ENCODE results near the gene PEX5L.
A peak's percentile ranks its signal among the peaks of the same experiment; 100 is the strongest.
"Not testable (repeated sequence)": the region's sequence is repeated elsewhere in the genome, so short reads cannot be mapped to it uniquely, and the experiment has no call there.

Gene PEX5L

GRCh38 chr3:180008318-180008717 lies 28.4 kb downstream of the PEX5L start:
- DNase-seq = not testable (repeated sequence)

GRCh38 chr3:180004542-180004941 lies 32.2 kb downstream of the PEX5L start:
- DNase-seq = no peak

GRCh38 chr3:180002006-180002405 lies 34.7 kb downstream of the PEX5L start:
- no peak for DNase-seq

GRCh38 chr3:180000500-180000899 lies 36.2 kb downstream of the PEX5L start:
- no peak for DNase-seq

GRCh38 chr3:179995406-179995805 lies 41.3 kb downstream of the PEX5L start:
- no peak for DNase-seq

GRCh38 chr3:179991883-179992282 lies 44.9 kb downstream of the PEX5L start:
- DNase-seq = no peak

- DNase-seq = no peak
These were observed 45.6 kb downstream of the PEX5L start for GRCh38 chr3:179991104-179991503.

GRCh38 chr3:179981646-179982045 lies 55.1 kb downstream of the PEX5L start:
- no peak for DNase-seq

- no peak for DNase-seq
These were observed 59.4 kb downstream of the PEX5L start for GRCh38 chr3:179977356-179977755.

- no peak for DNase-seq
These were observed 62.8 kb downstream of the PEX5L start for GRCh38 chr3:179973931-179974361.

- no peak for DNase-seq
These were observed 63.8 kb downstream of the PEX5L start for GRCh38 chr3:179972881-179973423.

- no peak for DNase-seq
These were observed 65.5 kb downstream of the PEX5L start for GRCh38 chr3:179971280-179971679.

- no peak for DNase-seq
These were observed 66.0 kb downstream of the PEX5L start for GRCh38 chr3:179970746-179971145.

- DNase-seq = no peak
These were observed 67.2 kb downstream of the PEX5L start for GRCh38 chr3:179969525-179969924.

- DNase-seq = peak; percentile 43
These were observed 69.1 kb downstream of the PEX5L start for GRCh38 chr3:179967622-179968021.

- no peak for DNase-seq
These were observed 71.8 kb downstream of the PEX5L start for GRCh38 chr3:179964890-179965289.

GRCh38 chr3:179962629-179963387 lies 73.9 kb downstream of the PEX5L start:
- DNase-seq = no peak

GRCh38 chr3:179961703-179962078 lies 75.0 kb downstream of the PEX5L start:
- DNase-seq = no peak

GRCh38 chr3:179961071-179961702 lies 75.5 kb downstream of the PEX5L start:
- no peak for DNase-seq

- DNase-seq = no peak
These were observed 78.0 kb downstream of the PEX5L start for GRCh38 chr3:179958759-179959158.

- no peak for DNase-seq
These were observed 78.6 kb downstream of the PEX5L start for GRCh38 chr3:179958143-179958542.

- DNase-seq = no peak
These were observed 79.4 kb downstream of the PEX5L start for GRCh38 chr3:179957264-179957845.

- no peak for DNase-seq
These were observed 80.3 kb downstream of the PEX5L start for GRCh38 chr3:179956416-179956830.

- DNase-seq = no peak
These were observed 80.9 kb downstream of the PEX5L start for GRCh38 chr3:179955809-179956208.

All from GOT3 (cell line).